ENCODE measurements around the gene M6PR.
"Not testable (repeated sequence)": the region's sequence is repeated elsewhere in the genome, so short reads cannot be mapped to it uniquely, and the experiment has no call there.

Gene M6PR

GRCh38 chr12:8951744-8952143 lies 2.3 kb upstream of the M6PR start:
- intact Hi-C loops (cut with DNase I) = loop anchor here (2.0 to 5.0 kb wide), 2 partner anchors 87 to 254 kb away; partner anchors contain the start of gene RIMKLB
- no peak for DNase-seq

DNA sequence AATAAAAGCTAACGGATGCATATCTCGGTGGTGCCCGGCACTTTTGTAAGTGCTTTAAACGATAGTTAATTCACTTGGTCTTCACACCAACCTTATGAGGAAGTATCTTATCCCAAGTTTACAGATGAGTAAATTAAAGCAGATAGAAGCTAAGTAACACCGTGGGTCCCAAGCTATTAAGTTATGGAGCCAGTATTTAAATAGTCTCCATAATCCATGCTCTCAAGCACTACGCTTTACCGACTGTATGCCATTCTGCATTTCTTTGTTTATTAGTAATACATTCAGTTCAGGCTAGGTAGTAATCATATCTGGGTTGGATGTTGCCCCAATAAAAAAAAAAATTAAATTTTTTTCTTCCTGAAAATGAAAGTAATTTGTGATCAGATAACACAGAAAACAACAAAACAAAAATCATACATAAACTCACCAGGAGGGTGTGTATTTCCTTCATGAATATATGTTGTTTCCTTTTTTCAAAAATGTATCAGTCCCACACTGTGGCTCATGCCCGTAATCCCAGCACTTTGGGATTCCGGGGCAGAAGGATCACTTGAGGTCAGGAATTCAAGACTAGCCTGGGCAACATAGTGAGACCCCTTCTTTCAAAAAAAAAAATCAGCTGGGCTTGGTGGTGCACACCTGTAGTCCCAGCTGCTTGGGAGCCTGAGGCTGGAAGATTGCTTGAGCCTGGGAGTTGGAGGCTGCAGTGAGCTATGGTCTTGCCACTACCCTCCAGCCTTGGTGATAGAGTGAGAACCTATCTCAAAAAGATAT lies 1.4 kb upstream of the M6PR start:
- intact Hi-C loops (cut with DNase I) = loop anchor here (2.0 to 5.0 kb wide), 2 partner anchors 88 to 254 kb away; partner anchors contain the start of gene RIMKLB

DNA sequence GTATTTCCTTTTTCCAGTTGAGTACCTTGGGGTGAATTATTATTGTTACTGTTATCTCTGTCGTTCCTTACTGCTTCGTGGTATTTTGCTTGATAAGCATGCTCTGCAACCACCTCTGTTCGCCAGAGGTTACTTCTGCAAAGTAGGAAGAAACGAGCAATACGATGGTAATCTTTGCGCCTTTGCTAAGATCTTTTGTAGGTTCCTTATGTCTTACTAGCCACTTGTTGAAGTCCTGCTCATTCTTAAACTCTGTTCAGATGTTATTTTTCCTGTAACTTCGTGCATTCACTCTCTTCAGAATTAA lies 729 bp upstream of the M6PR start:
- DNase-seq = no peak
- intact Hi-C loops (cut with DNase I) = loop anchor here (2.0 to 5.0 kb wide), 2 partner anchors 89 to 253 kb away; partner anchors contain the start of gene RIMKLB

More for the DNA sequence above, 1.4 kb upstream of the M6PR start:
- no peak for DNase-seq

- intact Hi-C loops (cut with DNase I) = loop anchor here (2.0 kb wide), 1 partner anchor 34 kb away; the partner anchor contains the start of gene PHC1
- peak in 1 of 10 donors; percentile 66 for DNase-seq
These were observed 624 bp downstream of the M6PR start for GRCh38 chr12:8948701-8949341.

GRCh38 chr12:8947737-8948136 lies 1.7 kb downstream of the M6PR start:
- intact Hi-C loops (cut with DNase I) = loop anchor here (2.0 kb wide), 1 partner anchor 33 kb away; the partner anchor contains the start of gene PHC1
- DNase-seq = no peak

- intact Hi-C loops (cut with DNase I) = no loop called here
These were observed 2.7 kb downstream of the M6PR start for GRCh38 chr12:8946733-8947132.

GRCh38 chr12:8943565-8944186 lies 5.8 kb downstream of the M6PR start:
- intact Hi-C loops (cut with DNase I) = no loop called here

More at GRCh38 chr12:8946733-8947132, 2.7 kb downstream of the M6PR start:
- DNase-seq = no peak

DNA sequence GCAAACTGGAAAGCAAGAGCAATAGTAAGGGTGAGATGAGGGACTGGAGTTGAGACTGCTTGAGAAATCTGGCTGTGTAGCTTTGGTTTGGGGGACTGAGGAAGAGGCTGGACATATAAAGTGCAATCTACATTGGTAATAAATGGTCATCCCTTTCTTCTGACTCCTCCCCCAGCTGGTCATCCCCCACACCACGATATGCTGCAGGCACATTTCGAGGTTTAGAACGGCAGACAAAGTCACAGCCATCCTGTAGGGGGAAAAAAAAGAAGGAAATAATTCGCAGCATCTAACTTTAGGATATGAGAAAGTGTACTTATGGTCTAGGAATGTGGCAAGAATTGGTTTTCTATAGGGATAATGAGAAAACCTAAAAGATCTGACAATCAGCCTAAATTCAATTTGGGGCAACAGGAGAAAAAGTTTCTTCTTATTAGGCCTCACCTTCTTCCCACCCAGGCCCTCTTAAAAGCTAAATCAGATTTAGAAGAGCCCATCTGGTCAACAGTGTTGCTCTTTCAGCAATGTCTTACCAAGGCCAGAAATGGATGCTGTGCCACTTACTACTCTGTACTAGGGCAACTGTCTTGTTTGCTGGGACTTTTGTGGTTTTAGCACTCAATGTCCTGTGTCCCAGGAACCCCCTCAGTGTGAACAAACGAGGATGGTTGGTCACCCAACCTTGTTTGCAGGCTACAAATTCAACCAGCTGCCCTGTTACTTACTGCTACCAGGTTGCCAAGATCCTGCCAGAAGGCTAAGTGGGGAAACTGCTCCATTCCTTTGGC lies 7.6 kb downstream of the M6PR start:
- DNase-seq = no peak
- intact Hi-C loops (cut with DNase I) = no loop called here

More at GRCh38 chr12:8943565-8944186, 5.8 kb downstream of the M6PR start:
- no peak for DNase-seq

- intact Hi-C loops (cut with DNase I); DNase-seq: not testable (repeated sequence)
These were observed 11.5 kb downstream of the M6PR start for GRCh38 chr12:8937842-8938442.

DNA sequence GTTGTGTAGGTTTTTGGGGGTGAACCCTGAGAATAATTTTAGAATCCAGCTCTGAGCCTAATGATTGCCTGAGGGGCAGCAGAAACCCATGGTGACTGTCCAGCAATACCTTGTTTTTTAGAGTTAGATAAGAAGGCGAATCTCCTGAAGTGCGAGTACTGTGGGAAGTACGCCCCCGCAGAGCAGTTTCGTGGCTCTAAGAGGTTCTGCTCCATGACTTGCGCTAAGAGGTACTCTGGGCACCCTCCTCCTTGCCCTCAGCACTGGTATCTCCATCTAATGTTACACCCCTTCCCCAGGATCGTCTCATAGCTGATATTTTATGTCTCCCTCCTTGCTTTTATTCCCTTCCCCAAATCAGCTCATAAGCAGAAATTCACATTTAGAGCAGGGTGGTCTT lies 12.7 kb downstream of the M6PR start:
- no peak for DNase-seq
- intact Hi-C loops (cut with DNase I) = no loop called here

DNA sequence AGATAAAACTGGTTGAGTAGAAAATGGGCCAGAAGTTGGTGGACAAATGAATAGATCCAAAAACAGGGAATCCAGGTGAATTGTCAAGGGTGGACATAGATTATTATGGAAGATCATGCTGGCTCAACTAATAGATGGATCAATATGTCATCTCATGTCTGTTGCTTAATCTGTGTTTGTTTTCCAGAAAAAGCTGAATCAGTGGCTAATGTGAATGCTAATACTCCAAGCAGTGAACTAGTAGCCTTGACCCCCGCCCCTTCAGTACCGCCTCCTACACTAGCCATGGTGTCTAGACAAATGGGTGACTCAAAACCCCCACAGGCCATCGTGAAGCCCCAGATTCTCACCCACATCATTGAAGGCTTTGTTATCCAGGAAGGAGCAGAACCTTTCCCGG lies 15.4 kb downstream of the M6PR start:
- intact Hi-C loops (cut with DNase I); DNase-seq: not testable (repeated sequence)

GRCh38 chr12:8932464-8932863 lies 17.0 kb downstream of the M6PR start:
- peak in 3 of 10 donors; percentile 26 to 86 (median 70) for DNase-seq

DNA sequence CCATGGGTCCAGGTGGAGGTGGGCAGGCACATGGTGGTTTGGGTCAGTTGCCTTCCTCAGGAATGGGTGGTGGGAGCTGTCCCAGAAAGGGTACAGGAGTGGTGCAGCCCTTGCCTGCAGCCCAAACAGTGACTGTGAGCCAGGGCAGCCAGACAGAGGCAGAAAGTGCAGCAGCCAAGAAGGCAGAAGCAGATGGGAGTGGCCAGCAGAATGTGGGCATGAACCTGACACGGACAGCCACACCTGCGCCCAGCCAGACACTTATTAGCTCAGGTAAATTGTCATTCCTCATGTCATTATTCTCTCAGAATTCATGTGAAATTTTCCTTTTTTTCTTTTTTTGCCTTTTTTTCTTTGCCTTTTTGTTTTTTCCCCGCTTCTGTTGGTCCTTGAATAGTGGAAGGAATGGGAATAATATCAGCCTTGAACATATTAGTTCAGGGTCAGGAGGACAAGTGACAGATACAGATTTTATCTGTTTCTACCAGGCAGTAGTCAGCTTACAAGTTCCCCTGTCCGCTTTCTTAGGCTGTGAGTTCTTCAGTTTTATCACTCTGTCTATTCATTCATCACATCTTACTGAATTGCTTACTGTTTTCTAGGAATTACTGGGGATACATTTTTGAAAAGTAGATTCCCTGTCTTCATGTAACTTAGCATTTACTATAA lies 18.7 kb downstream of the M6PR start:
- intact Hi-C loops (cut with DNase I); DNase-seq: not testable (repeated sequence)

More at GRCh38 chr12:8932464-8932863, 17.0 kb downstream of the M6PR start:
- intact Hi-C loops (cut with DNase I) = not testable (repeated sequence)

DNA sequence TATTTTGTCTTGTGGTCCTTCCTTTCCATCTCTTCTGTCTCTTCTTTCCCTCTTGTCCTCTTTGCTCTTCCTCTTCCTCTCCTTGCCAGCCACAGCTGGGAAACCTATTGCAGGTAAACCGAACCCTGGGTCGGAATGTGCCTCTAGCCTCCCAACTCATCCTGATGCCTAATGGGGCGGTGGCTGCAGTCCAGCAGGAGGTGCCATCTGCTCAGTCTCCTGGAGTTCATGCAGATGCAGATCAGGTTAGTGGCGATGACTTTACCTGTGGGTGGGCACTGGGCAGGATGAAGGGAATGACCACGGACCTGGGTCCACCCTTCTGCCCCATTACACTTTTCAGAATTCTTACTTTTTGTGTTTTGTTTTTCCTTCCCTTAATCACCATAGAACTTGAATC lies 26.9 kb downstream of the M6PR start:
- DNase-seq = no peak
- intact Hi-C loops (cut with DNase I) = no loop called here

- intact Hi-C loops (cut with DNase I) = loop anchor here (10.0 kb wide), 1 partner anchor 525 kb away; no protein-coding TSS in a partner anchor
- not testable (repeated sequence) for DNase-seq
These were observed 29.8 kb downstream of the M6PR start for GRCh38 chr12:8919643-8920042.

- intact Hi-C loops (cut with DNase I) = loop anchor here (10.0 kb wide), 1 partner anchor 527 kb away; no protein-coding TSS in a partner anchor
These were observed 31.7 kb downstream of the M6PR start for GRCh38 chr12:8917751-8918150.

DNA sequence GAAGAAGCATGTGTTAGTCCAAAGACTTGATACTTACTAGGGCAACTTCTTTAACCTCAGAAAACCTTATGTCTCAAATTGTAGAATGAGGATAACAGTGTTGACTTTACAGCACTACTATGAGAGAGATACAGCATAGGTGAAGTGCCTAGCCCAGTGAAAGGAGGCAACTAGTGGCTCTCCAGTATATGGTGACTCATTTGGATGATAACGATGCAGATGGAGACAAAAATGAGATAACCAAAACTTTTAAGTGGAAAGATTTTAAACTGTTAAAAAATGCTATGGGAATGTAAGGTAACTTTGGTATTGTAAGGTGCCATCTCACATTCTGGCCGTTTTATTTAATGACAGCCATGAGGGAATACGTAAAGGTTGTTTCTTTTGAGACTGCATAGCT lies 32.4 kb downstream of the M6PR start:
- intact Hi-C loops (cut with DNase I) = loop anchor here (10.0 kb wide), 1 partner anchor 528 kb away; no protein-coding TSS in a partner anchor
- DNase-seq = no peak

More at GRCh38 chr12:8917751-8918150, 31.7 kb downstream of the M6PR start:
- DNase-seq = no peak

DNA sequence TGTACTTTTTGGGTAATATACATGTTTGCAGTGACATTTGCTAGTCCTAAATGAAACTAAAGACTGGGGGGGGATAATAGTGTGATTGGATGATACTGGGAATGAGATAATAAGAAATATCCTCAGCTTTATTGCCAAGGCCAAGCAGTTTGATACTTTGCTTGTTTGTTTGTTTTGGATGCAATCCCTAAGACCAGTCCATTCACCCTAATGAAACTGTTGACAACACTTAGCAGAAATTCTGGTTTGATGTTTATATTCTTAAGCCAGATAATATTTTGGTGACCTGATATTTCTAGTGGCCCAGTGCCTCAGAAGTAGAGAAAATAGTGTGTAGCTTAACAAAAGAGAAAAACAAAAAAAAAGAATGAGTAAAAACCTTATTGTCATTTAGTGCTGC lies 33.3 kb downstream of the M6PR start:
- no peak for DNase-seq
- intact Hi-C loops (cut with DNase I) = loop anchor here (10.0 kb wide), 1 partner anchor 529 kb away; no protein-coding TSS in a partner anchor

All from posterior cingulate gyrus (tissue), 11 donors.